NCI-H146 treated with DMSO at 0.1 percent for 48 hours (cell line): ENCODE measurements around the gene MINDY4B.
"Not testable (repeated sequence)": the region's sequence is repeated elsewhere in the genome, so short reads cannot be mapped to it uniquely, and the experiment has no call there.

Experiments used
- DNase-seq: peaks from one replicate; lab custom pipeline; 2025; ENCODE audit not compliant: unreplicated experiment; lab: John Stamatoyannopoulos, UW

Gene MINDY4B

GRCh38 chr3:150899141-150899540 is 6.1 kb downstream of the MINDY4B start:
- DNase-seq = no peak

GRCh38 chr3:150898046-150898754 is 7.0 kb downstream of the MINDY4B start:
- no peak for DNase-seq

- DNase-seq = no peak
Observed at GRCh38 chr3:150897592-150897991, 7.6 kb downstream of the MINDY4B start.

GRCh38 chr3:150890831-150891230 is 14.4 kb downstream of the MINDY4B start:
- DNase-seq = no peak

GRCh38 chr3:150890295-150890694 is 14.9 kb downstream of the MINDY4B start:
- no peak for DNase-seq

- DNase-seq = no peak
Observed at GRCh38 chr3:150889106-150889505, 16.1 kb downstream of the MINDY4B start.

GRCh38 chr3:150887031-150887430 is 18.2 kb downstream of the MINDY4B start:
- DNase-seq = no peak

- no peak for DNase-seq
Observed at GRCh38 chr3:150885535-150885934, 19.7 kb downstream of the MINDY4B start.

GRCh38 chr3:150878996-150879575 is 26.2 kb downstream of the MINDY4B start:
- DNase-seq = no peak

GRCh38 chr3:150878290-150878689 is 26.9 kb downstream of the MINDY4B start:
- no peak for DNase-seq

- no peak for DNase-seq
Observed at GRCh38 chr3:150877303-150877702, 27.9 kb downstream of the MINDY4B start.

GRCh38 chr3:150876611-150877265 is 28.5 kb downstream of the MINDY4B start:
- no peak for DNase-seq

GRCh38 chr3:150875548-150875947 is 29.7 kb downstream of the MINDY4B start:
- no peak for DNase-seq

- DNase-seq = no peak
Observed at GRCh38 chr3:150874666-150875219, 30.5 kb downstream of the MINDY4B start.

- DNase-seq = no peak
Observed at GRCh38 chr3:150871192-150871591, 34.0 kb downstream of the MINDY4B start.

GRCh38 chr3:150870406-150870805 is 34.8 kb downstream of the MINDY4B start:
- DNase-seq = no peak

GRCh38 chr3:150868282-150868681 is 37.0 kb downstream of the MINDY4B start:
- no peak for DNase-seq

GRCh38 chr3:150867434-150867833 is 37.8 kb downstream of the MINDY4B start:
- no peak for DNase-seq

GRCh38 chr3:150863921-150864320 is 41.3 kb downstream of the MINDY4B start:
- DNase-seq = not testable (repeated sequence)

GRCh38 chr3:150861851-150862250 is 43.4 kb downstream of the MINDY4B start:
- DNase-seq = no peak

GRCh38 chr3:150857936-150858335 is 47.3 kb downstream of the MINDY4B start:
- DNase-seq = not testable (repeated sequence)

GRCh38 chr3:150850191-150850590 is 55.0 kb downstream of the MINDY4B start:
- no peak for DNase-seq
